ENCODE measurements around the gene SDCCAG8.
"Not testable (repeated sequence)": the region's sequence is repeated elsewhere in the genome, so short reads cannot be mapped to it uniquely, and the experiment has no call there.

SDCCAG8 gene

GRCh38 chr1:243287123-243287460, 31.3 kb downstream of the SDCCAG8 start:
- no peak for DNase-seq

- no peak for DNase-seq
Measured at GRCh38 chr1:243287652-243288051, 31.8 kb downstream of the SDCCAG8 start.

- no peak for DNase-seq
Measured at GRCh38 chr1:243288062-243288461, 32.2 kb downstream of the SDCCAG8 start.

- no peak for DNase-seq
Measured at GRCh38 chr1:243291292-243291691, 35.5 kb downstream of the SDCCAG8 start.

- no peak for DNase-seq
Measured at GRCh38 chr1:243292117-243292516, 36.3 kb downstream of the SDCCAG8 start.

- no peak for DNase-seq
Measured at GRCh38 chr1:243293941-243294722, 38.3 kb downstream of the SDCCAG8 start.

GRCh38 chr1:243294723-243295121, 38.9 kb downstream of the SDCCAG8 start:
- DNase-seq = no peak

- no peak for DNase-seq
Measured at GRCh38 chr1:243299069-243299468, 43.2 kb downstream of the SDCCAG8 start.

- no peak for DNase-seq
Measured at GRCh38 chr1:243301059-243301458, 45.2 kb downstream of the SDCCAG8 start.

GRCh38 chr1:243311809-243312208, 56.0 kb downstream of the SDCCAG8 start:
- DNase-seq = no peak

GRCh38 chr1:243312952-243313634, 57.3 kb downstream of the SDCCAG8 start:
- DNase-seq = no peak

- DNase-seq = no peak
Measured at GRCh38 chr1:243313635-243314536, 58.0 kb downstream of the SDCCAG8 start.

- no peak for DNase-seq
Measured at GRCh38 chr1:243315455-243315854, 59.6 kb downstream of the SDCCAG8 start.

- DNase-seq = no peak
Measured at GRCh38 chr1:243315893-243316292, 60.1 kb downstream of the SDCCAG8 start.

GRCh38 chr1:243316366-243316989, 60.6 kb downstream of the SDCCAG8 start:
- no peak for DNase-seq

- no peak for DNase-seq
Measured at GRCh38 chr1:243320224-243320623, 64.4 kb downstream of the SDCCAG8 start.

GRCh38 chr1:243322326-243322725, 66.5 kb downstream of the SDCCAG8 start:
- no peak for DNase-seq

GRCh38 chr1:243323491-243323890, 67.7 kb downstream of the SDCCAG8 start:
- DNase-seq = no peak

- DNase-seq = no peak
Measured at GRCh38 chr1:243325305-243325890, 69.6 kb downstream of the SDCCAG8 start.

- no peak for DNase-seq
Measured at GRCh38 chr1:243332440-243332839, 76.6 kb downstream of the SDCCAG8 start.

GRCh38 chr1:243335292-243335691, 79.5 kb downstream of the SDCCAG8 start:
- DNase-seq = no peak

GRCh38 chr1:243336163-243336562, 80.3 kb downstream of the SDCCAG8 start:
- no peak for DNase-seq

- DNase-seq = not testable (repeated sequence)
Measured at GRCh38 chr1:243338848-243339247, 83.0 kb downstream of the SDCCAG8 start.

Data from NK-92 treated with Interleukin-12 subunit alpha and Interleukin-12 subunit beta, amount 100 ng/mL, for 24 hours (cell line).